ELR (cell line): ENCODE results near the gene SNTB2.
A peak's percentile ranks its signal among the peaks of the same experiment; 100 is the strongest.
"Not testable (repeated sequence)": the region's sequence is repeated elsewhere in the genome, so short reads cannot be mapped to it uniquely, and the experiment has no call there.

Experiments used
- DNase-seq: peaks from one replicate; pipeline ENCODE4 v3.0.0-alpha.2; 2015; ENCODE audit warnings: low read depth

SNTB2 gene

DNA sequence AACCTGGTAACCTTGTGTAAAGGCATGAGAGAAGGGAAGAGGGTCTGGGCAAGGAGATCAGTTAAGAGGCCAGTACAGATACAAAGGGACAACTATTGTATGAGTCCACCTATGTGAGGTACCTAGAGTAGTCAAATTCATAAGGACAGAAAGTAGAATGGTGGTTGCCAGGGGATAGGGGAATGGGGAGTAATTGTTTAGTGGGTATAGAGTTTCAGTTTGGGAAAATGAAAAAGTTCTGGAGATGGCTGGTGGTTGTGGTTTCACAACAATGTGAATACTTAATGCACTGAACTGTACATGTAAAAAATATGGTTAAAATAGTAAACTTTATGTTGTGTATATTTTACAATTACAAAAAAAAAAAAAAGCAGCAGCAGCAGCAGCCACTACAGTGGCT lies 49.4 kb downstream of the SNTB2 start:
- no peak for DNase-seq

DNA sequence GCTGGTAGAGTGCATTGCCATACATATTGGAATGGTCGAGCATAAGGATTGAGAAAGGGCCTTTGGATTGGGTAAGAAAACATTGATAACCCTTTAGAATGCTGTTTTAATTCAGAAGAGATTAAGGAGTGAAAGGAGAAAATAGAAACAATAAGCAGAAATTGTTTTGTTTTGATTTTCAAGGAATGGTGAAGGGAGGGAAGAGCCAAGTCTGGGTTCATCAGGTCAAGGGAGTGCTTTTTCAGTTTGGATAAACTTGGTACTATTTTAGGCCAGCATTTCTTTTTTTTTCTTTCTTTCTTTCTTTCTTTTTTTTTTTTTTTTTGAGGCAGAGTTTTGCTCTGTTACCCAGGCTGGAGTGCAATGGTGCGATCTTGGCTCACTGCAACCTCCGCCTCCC lies 50.3 kb downstream of the SNTB2 start:
- no peak for DNase-seq

GRCh38 chr16:69239851-69240250 lies 52.9 kb downstream of the SNTB2 start:
- no peak for DNase-seq

- peak; percentile 29 for DNase-seq
Observed at GRCh38 chr16:69240331-69240730, 53.4 kb downstream of the SNTB2 start.

DNA sequence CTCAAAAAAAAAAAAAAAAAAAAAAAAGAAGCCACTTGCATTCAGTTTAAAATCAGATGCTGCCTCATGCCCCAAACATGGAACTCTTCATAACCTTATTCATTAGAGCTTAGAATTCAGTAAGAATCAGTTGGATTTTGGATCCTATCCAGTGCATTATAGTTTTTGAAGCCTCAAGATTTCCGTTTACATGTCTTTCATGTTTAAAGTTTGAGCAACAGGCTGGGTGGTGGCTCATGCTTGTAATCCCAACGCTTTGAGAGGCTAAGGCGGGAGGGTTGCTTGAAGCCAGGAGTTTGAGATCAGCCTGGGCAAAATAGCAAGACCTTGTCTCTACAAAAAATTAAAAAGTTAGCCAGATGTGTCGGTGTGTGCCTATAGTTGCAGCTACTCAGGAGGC lies 55.0 kb downstream of the SNTB2 start:
- DNase-seq: no peak

- no peak for DNase-seq
Observed at GRCh38 chr16:69243479-69243878, 56.5 kb downstream of the SNTB2 start.

DNA sequence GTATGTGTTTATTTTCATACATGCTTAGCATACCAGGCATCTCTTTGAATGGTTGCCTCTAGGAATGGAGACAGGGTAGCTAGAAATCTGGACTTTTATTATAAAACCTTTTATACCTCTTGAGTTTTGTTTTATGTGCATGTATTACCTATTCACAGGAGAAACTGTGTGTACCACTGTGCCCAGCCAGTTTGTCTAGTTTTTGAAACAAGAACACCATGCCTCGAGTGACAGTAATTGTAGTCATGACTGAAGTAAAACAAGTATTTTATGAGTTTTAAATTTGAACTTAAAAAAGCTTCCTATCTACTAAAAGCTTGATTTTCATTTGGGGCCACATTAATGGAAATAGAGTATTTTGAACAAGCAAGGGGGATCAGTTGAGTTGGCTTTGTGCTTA lies 57.4 kb downstream of the SNTB2 start:
- no peak for DNase-seq

DNA sequence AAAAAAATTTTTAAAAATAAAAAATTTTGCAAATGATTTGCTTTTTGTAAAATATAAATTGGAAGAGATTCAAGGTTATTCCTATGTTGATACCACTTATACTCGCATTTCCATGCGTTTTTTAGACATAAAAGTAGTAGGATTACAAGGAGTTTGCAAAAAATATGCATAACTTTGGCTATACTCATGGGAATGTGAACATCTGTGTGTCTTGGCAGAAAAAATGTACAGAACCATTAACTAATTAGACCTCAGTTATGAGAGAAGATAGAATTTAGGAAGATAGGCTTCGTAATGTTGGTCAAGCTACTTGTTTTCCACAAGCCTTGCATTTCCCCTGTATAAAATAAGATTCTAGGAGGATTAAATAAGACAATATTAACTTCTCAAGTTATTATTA lies 63.1 kb downstream of the SNTB2 start:
- DNase-seq: no peak

- DNase-seq: no peak
Observed at GRCh38 chr16:69253870-69254341, 66.9 kb downstream of the SNTB2 start.

DNA sequence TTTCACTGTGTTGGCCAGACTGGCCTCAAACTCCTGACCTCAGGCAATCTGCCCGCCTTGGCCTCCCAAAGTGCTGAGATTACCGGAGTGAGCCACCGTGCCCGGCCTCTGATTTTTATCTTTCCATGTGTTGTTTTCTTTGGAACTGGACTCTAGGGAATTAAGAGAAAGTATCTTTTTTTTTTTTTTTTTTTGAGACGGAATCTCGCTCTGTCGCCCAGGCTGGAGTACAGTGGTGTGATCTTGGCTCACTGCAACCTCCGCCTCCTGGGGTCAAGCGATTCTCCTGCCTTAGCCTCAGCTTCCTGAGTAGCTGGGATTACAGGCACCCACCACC lies 72.4 kb downstream of the SNTB2 start:
- not testable (repeated sequence) for DNase-seq

DNA sequence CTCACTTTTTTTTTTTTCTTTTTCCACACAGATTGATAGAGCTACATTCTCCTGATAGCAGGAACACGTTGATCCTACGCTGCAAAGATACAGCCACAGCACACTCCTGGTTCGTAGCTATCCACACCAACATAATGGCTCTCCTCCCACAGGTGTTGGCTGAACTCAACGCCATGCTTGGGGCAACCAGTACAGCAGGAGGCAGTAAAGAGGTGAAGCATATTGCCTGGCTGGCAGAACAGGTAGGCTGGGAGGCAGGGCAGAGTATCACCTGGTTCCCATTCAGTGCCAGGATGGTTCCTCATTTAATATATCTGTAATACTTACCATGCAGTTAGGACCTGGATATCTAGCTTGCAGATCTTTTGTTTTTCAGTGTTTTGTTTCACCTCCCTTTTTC lies 73.1 kb downstream of the SNTB2 start:
- no peak for DNase-seq

DNA sequence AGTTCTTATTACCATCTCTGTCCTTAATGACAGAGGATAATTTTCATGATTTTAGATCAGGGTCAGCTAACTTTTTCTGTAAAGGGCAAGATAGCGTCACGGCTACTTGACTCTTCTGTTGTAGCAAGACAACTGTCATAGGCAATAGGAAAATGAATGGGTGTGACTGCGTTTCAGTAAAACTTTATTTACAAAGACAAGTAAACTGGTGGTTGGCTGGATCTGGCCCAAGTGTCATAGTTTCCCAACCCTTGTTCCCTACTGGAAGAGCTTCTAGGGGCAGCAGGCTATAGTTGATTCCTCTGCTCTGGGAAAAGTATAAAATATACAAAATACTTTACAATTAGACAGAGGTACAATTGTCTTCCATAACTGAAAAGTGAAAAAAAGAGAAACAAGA lies 73.5 kb downstream of the SNTB2 start:
- DNase-seq: no peak

DNA sequence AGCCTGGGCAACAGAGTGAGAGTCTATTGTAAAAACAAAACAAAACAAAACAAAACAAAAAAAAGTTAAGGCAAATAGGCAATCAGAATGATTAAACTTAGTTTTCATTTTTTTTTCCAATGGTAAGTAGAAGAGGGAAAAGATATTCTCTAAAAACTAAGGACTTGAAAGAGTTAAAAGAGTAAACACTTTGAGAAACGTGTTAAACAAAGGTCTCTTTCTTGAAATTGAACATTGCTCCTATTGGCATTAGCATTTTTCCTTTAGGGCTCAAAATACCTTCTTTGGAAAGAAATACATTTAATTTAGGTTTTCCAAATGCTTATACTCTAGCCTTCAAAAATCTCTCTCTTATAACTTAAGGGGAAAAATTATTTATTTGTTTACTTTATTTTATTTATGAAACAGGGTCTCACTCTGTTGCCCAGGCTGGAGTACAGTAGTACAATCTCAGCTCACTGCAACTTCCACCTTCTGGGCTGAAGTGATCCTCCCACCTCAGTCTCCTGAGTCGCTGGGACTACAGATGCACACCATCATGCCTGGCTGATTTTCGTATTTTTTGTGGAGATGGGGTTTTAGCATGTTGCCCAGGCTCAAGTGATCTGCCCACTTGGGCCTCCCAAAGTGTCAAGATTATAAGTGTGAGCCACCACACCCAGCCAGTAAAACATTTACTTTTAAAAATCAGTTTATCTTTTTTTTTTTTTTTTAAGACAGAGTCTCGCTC lies 79.5 kb downstream of the SNTB2 start:
- no peak for DNase-seq

DNA sequence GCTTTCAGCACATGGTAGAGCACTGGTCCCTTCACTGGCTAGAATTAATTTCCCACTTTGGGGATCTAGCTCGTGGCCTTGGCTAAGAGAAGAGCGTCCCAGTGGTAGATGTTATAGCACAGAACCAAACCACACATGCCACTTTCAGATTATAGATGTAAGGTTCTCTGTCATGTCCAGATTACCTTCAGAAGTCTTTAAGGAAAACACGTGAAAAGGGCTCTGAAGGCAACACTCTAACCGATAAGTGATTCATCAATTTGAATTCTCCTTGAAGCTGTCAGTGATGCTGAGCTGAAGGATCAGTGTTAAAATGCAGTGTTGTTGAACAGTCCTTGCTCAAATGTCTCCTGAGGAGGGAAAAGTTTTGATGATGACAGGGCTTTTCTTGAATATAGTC lies 80.7 kb downstream of the SNTB2 start:
- DNase-seq: no peak

DNA sequence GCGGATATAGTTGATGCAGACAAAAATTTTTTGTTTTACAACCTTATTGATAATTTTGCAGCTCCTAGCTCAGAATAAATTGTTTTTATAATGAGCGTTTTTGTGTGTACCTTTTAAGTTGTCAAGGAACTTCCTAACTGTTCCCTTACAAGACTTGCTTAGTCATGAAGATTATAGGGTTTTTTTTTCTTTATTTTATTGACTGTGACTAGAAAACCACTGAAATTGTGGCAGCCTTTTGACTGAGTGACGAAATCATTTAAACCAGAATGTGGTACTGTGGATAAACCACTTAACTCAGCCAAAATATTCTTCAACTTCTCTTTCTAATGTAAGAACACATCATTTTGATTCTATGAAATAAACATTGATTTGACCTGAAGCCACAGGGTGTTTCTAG lies 83.4 kb downstream of the SNTB2 start:
- DNase-seq: no peak

- no peak for DNase-seq
Observed at GRCh38 chr16:69270831-69271230, 83.9 kb downstream of the SNTB2 start.

DNA sequence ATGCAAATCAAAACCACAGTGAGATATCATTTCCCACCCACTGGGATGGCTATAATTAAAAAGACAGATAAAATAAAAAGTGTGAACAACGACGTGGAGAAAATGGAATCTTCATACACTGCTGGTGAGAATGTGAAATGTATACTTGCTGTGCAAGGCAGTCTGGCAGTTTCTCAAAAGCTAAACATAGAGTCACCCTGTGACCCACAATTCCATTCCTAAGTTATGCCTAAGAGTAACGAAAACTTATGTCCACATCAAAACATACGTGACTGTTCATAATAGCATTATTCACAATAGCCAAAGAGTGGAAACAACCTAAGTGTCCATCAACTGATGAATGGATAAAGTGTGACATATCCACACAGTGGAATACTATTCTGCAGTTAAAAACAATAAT lies 86.0 kb downstream of the SNTB2 start:
- DNase-seq: peak; percentile 79

- DNase-seq: no peak
Observed at GRCh38 chr16:69274699-69275235, 87.8 kb downstream of the SNTB2 start.

DNA sequence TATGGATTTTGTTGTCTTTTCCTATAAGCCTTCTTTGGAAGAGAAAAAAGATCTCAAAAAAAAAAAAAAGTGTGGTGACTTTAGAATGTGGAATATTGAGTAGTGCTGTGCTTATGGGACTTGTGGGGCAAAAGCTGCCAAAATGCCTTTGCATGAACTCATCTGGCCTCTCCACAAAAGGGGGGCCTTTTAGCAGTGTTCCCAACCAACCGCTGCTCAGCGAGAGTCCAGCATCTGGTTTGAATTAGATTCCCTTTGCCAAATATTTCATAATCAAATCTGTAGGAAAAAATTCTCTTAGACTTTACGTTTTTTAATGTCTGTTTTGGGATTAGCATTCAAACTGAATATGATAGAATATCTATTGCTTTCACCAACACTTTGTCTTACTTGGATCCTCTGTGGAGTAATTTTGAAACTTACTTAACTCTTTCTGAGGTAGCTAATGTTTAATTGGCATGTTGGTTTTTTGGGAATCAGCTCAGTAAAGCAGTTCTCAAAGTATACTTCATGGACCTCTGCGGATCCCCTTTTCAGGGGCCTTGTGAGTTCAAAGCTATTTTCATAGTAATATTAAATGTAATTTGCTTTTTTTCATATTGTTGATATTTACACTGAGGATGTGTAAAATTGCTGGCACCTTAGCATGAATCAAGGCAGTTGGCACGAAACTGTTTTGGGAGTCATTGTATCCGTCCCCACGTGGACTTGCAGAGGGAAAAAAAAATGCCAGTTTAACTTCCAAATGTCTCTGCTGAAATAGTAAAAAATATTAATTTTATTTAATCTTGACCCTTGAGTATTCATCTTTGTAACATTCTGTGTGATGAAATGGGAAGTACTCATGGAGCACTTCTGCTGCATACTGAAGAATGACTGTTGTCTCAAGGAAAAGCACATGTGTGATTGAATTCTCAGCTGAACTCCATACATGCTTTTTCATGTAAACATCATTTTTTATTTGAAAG lies 89.5 kb downstream of the SNTB2 start:
- peak; percentile 93 for DNase-seq

DNA sequence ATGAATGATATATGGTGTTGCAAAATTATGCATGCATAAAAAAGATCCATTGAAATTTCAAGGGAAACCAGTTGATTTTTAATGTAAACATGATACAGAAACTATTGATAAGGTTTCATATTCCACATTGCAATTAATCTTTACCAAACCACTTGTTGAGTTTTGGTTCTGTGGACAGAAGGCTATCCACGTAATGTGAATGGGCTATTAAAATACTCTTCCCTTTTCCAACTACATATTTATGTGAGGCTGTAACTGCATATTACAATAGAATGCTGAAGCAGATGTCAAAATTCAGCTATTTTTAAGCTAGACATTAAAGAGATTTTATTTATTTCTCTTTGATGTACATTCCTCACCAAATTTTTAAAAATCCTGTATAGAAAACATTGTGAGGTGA lies 90.4 kb downstream of the SNTB2 start:
- no peak for DNase-seq

GRCh38 chr16:69283851-69284250 lies 96.9 kb downstream of the SNTB2 start:
- DNase-seq: no peak

GRCh38 chr16:69285240-69285639 lies 98.3 kb downstream of the SNTB2 start:
- DNase-seq: no peak
